Spleen (tissue), 11 donors: ENCODE results near the gene JMJD1C. TPM values are rescaled to one million over a fixed set of nuclear protein-coding genes. Genes with fewer than 3 reads are reported as not detected.
"Not testable (repeated sequence)": the region's sequence is repeated elsewhere in the genome, so short reads cannot be mapped to it uniquely, and the experiment has no call there.

Experiments used
- DNase-seq: peaks from one replicate; pipeline ENCODE4 v3.0.0-alpha.2; 2020
- H3K27ac ChIP-seq, 8 donors: fragments of 200-600 bp; sonication (generic) in 7 of 8; 1 replicate in 4 of 8; 2 replicates in 4 of 8; pipeline versions ENCODE4 v1.5.0 to v1.8.0; 2016 to 2021; ENCODE audit warnings: inconsistent platforms in 4 of 8, mild to moderate bottlenecking in 4 of 8, moderate library complexity in 1 of 8
- H3K27me3 ChIP-seq, 7 donors: fragments of 200-600 bp; sonication (generic) in 6 of 7; replicated peaks in 1 of 7; 1 replicate in 4 of 7; 2 replicates in 3 of 7; pipeline versions ENCODE4 v1.5.0 to v1.8.0; 2016 to 2021; ENCODE audit warnings: inconsistent platforms in 3 of 7, mild to moderate bottlenecking in 1 of 7
- H3K36me3 ChIP-seq, 6 donors: fragments of 200-600 bp; sonication (generic) in 5 of 6; 1 replicate in 4 of 6; 2 replicates in 2 of 6; pipeline versions ENCODE4 v1.5.0 to v1.8.0; 2016 to 2021; ENCODE audit warnings: inconsistent platforms in 2 of 6
- H3K4me1 ChIP-seq, 6 donors: fragments of 200-600 bp; sonication (generic) in 5 of 6; 1 replicate in 3 of 6; 2 replicates in 3 of 6; pipeline versions ENCODE4 v1.5.0 to v1.8.0; 2016 to 2021; ENCODE audit warnings: inconsistent platforms in 3 of 6
- H3K4me3 ChIP-seq, 8 donors: fragments of 200-600 bp; sonication (generic) in 7 of 8; 1 replicate in 4 of 8; 2 replicates in 4 of 8; pipeline versions ENCODE4 v1.5.0 to v1.8.0; 2016 to 2021; ENCODE audit warnings: inconsistent platforms in 4 of 8, mild to moderate bottlenecking in 4 of 8, moderate library complexity in 2 of 8
- H3K9me3 ChIP-seq, 8 donors: fragments of 200-600 bp; sonication (generic) in 7 of 8; 1 replicate in 4 of 8; 2 replicates in 4 of 8; pipeline versions ENCODE4 v1.5.0 to v1.8.0; 2016 to 2021; ENCODE audit warnings: inconsistent platforms in 4 of 8
- CTCF ChIP-seq, 11 experiments: fragments of 200-600 bp in 7 of 11; fragments of 450-650 bp in 4 of 11; sonication (generic) in 4 of 11; IDR thresholded peaks in 8 of 11; conservative IDR thresholded peaks in 3 of 11; 1 replicate in 7 of 11; 2 replicates in 4 of 11; pipeline versions ENCODE4 v1.4.0 to v1.8.0; 2016 to 2021; ENCODE audit warnings: antibody characterized with exemption in 11 of 11, inconsistent platforms in 4 of 11, mild to moderate bottlenecking in 1 of 11
- POLR2A ChIP-seq, 3 donors: fragments of 450-650 bp; IDR thresholded peaks; one replicate each; pipeline ENCODE4 v1.5.1; 2017; ENCODE audit warnings: antibody characterized with exemption in 3 of 3, mild to moderate bottlenecking in 1 of 3
- POLR2AphosphoS5 ChIP-seq, 3 donors: sonication (generic); formaldehyde crosslinking; IDR thresholded peaks; one replicate each; pipeline ENCODE4 v1.5.1; 2017; ENCODE audit warnings: antibody characterized with exemption in 3 of 3
- WGBS, 5 donors: extraction: QIAGEN DNeasy Blood & Tissue Kit in 3 of 5; methylation state at CpG; one replicate each; pipeline versions ENCODE4 v1.1.5 to v1.1.7; 2013 to 2018; 5-methylcytosine and 5-hydroxymethylcytosine counted together
- intact Hi-C: fragments of 100-400 bp; cut with DNase I; formaldehyde crosslinking; loops from one replicate; pipeline ENCODE4 v1.15.0; 2023; ENCODE audit warnings: low total_unique reads
- polyA plus RNA-seq, 3 donors: library from polyadenylated mRNA; stranded (reverse); fragments of 200-250 nt; gene quantifications; one replicate each; pipeline ENCODE4 v1.2.1, GENCODE V29; 2013
- total RNA-seq, 7 donors: library from RNA; depleted of rRNA in 3 of 7; stranded (reverse); fragments of >200 nt in 3 of 7; fragmentation: NEBNext Ultra II Directional in 4 of 7; extraction: Animal tissue kit (Norgen Biotek cat#: 25700) in 4 of 7; gene quantifications; one replicate each; pipeline versions ENCODE4 v1.1.0 to v1.2.1, GENCODE V29; 2016 to 2021
- donor health status: healthy with polysubstance abuse.
- donor health status: DM: no; HTN: no; CAD: no; lungs with moderate emphysema.
- donor health status: DM: no; HTN: no; CAD: no.
- donor health status: Bipolar disorder and iron deficiency.
- donor health status: healthy.
- donor health status: DM: no; HTN: no; CAD: no.
- donor health status: DM: yes; HTN: yes; CAD: no.

JMJD1C gene
- total and polyA plus RNA-seq, 10 donors = 54.3 to 272 (median 137) TPM

- no peak for DNase-seq
- Histone ChIP-seq H3K4me1 (no peaks in the 10 kb centered on the region), H3K9me3 (no peaks in the 10 kb centered on the region), H3K4me3 (no peak overlapping the region), H3K36me3 (no peaks in the 10 kb centered on the region), H3K27me3 (no peaks in the 10 kb centered on the region), H3K27ac (no peak overlapping the region)
- 94 to 99% (median 95%) methylated on average over 3 of the region's 3 CpGs for WGBS, 5 donors
- TF ChIP-seq POLR2AphosphoS5 (IDR thresholded peaks at IDR 0.05) (no peak), CTCF (IDR thresholded peaks at IDR 0.05 in 8 of 11, conservative IDR thresholded peaks at IDR 0.05 in 3 of 11) (no peak), POLR2A (IDR thresholded peaks at IDR 0.05) (no peak)
- intact Hi-C loops = no loop called here
These were observed 117.4 kb downstream of the JMJD1C start for GRCh38 chr10:63348245-63348850.

- H3K27me3 ChIP-seq = no peaks in the 10 kb centered on the region
- no peak for DNase-seq
- intact Hi-C loops = no loop called here
- H3K27ac ChIP-seq = no peak overlapping the region
- H3K36me3 ChIP-seq = no peaks in the 10 kb centered on the region
- no peak overlapping the region for H3K4me3 ChIP-seq
- no peaks in the 10 kb centered on the region for H3K4me1 ChIP-seq
- no peaks in the 10 kb centered on the region for H3K9me3 ChIP-seq
- no peak for TF ChIP-seq CTCF (IDR thresholded peaks at IDR 0.05 in 8 of 11, conservative IDR thresholded peaks at IDR 0.05 in 3 of 11)
- TF ChIP-seq POLR2A (IDR thresholded peaks at IDR 0.05) = no peak
- TF ChIP-seq POLR2AphosphoS5 (IDR thresholded peaks at IDR 0.05) = no peak
These were observed 119.7 kb downstream of the JMJD1C start for GRCh38 chr10:63346015-63346441.

GRCh38 chr10:63344269-63344668 lies 121.5 kb downstream of the JMJD1C start:
- Histone ChIP-seq H3K36me3 (no peaks in the 10 kb centered on the region), H3K9me3 (no peaks in the 10 kb centered on the region), H3K4me3 (no peak overlapping the region), H3K27me3 (no peaks in the 10 kb centered on the region), H3K27ac (no peak overlapping the region), H3K4me1 (no peaks in the 10 kb centered on the region)
- 77 to 95% (median 91%) methylated on average over 1 of the region's 1 CpG for WGBS, 5 donors
- intact Hi-C loops = no loop called here
- TF ChIP-seq POLR2AphosphoS5 (IDR thresholded peaks at IDR 0.05) = no peak
- no peak for TF ChIP-seq CTCF (IDR thresholded peaks at IDR 0.05 in 8 of 11, conservative IDR thresholded peaks at IDR 0.05 in 3 of 11)
- no peak for TF ChIP-seq POLR2A (IDR thresholded peaks at IDR 0.05)
- DNase-seq = no peak

- Histone ChIP-seq H3K27me3 (no peaks in the 10 kb centered on the region), H3K27ac (no peak overlapping the region), H3K4me3 (no peak overlapping the region), H3K9me3 (no peaks in the 10 kb centered on the region), H3K36me3 (no peaks in the 10 kb centered on the region), H3K4me1 (no peaks in the 10 kb centered on the region)
- intact Hi-C loops = no loop called here
- no peak for TF ChIP-seq POLR2AphosphoS5 (IDR thresholded peaks at IDR 0.05)
- TF ChIP-seq CTCF (IDR thresholded peaks at IDR 0.05 in 8 of 11, conservative IDR thresholded peaks at IDR 0.05 in 3 of 11) = no peak
- TF ChIP-seq POLR2A (IDR thresholded peaks at IDR 0.05) = no peak
- WGBS, 5 donors = 93 to 96% (median 94%) methylated on average over 4 of the region's 4 CpGs
- no peak for DNase-seq
These were observed 122.3 kb downstream of the JMJD1C start for GRCh38 chr10:63343476-63343875.

GRCh38 chr10:63339640-63340039 lies 126.1 kb downstream of the JMJD1C start:
- H3K27me3 ChIP-seq, H3K27ac ChIP-seq, H3K9me3 ChIP-seq, H3K4me3 ChIP-seq, H3K4me1 ChIP-seq, intact Hi-C loops, DNase-seq, H3K36me3 ChIP-seq: not testable (repeated sequence)
- 96 to 98% (median 98%) methylated on average over 7 of the region's 7 CpGs for WGBS, 5 donors
